Hypothalamus (tissue), 51 donors: ENCODE data around the gene CLIC6.
"Not testable (repeated sequence)": the region's sequence is repeated elsewhere in the genome, so short reads cannot be mapped to it uniquely, and the experiment has no call there.

Experiments
- DNase-seq, 51 donors: peaks; one replicate each; lab custom pipeline; 2025; lab: John Stamatoyannopoulos, UW

The CLIC6 gene

GRCh38 chr21:34650861-34651431 is 17.8 kb upstream of the CLIC6 start:
- no peak for DNase-seq

- DNase-seq, result no peak
These were observed 17.2 kb upstream of the CLIC6 start for GRCh38 chr21:34651642-34652041.

DNA sequence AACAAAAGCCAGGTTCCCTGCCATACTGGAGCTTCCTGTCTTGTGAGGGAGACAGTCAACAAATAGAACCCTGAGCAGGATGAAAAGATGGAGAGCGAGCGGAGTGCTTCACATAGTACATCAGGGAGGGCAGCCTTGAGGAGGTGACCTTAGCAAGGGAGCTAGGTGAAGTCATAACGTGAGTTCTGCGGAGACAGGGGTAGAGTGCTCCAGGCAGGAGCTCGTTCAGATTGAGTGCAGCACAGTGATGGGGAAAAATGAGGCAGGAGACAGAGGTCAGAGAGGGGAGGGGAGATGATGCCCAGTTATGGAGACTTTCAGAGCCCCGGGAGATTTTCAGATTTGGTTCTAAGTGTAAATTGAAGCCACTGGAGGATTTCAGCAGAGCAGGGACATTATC is 15.3 kb upstream of the CLIC6 start:
- DNase-seq, result no peak

DNA sequence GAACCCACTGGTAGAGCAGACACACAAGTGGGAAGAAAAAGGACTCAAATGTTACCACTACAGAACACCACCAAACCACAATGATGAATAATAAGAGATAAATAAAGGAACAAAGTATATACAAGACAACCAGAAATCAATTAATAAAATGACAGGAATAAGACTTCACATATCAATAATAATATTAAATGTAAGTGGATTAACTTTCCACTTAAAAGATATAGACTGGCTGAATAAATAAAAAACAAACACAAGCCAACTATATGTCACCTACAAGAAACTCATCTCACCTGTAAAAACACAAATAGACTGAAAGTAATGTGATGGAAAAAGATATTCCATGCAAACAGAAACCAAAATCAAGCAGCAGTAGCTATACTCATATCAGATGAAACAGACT is 6.9 kb upstream of the CLIC6 start:
- no peak for DNase-seq

- no peak for DNase-seq
These were observed 1.0 kb upstream of the CLIC6 start for GRCh38 chr21:34667761-34668160.

DNA sequence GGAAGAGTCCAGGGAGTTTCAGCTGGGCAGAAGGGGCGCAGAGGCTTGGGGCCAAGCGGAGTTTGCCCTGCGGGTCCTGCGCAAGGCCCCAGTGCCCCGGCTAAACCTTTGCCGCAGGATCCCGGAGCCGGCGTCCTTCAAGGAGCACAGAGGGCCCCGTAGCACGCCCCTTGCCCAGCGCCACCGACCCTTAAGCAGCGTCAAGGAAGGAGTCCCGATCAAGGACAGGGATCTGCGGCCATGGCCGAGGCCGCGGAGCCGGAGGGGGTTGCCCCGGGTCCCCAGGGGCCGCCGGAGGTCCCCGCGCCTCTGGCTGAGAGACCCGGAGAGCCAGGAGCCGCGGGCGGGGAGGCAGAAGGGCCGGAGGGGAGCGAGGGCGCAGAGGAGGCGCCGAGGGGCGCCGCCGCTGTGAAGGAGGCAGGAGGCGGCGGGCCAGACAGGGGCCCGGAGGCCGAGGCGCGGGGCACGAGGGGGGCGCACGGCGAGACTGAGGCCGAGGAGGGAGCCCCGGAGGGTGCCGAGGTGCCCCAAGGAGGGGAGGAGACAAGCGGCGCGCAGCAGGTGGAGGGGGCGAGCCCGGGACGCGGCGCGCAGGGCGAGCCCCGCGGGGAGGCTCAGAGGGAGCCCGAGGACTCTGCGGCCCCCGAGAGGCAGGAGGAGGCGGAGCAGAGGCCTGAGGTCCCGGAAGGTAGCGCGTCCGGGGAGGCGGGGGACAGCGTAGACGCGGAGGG is 520 bp downstream of the CLIC6 start:
- DNase-seq, result no peak

- not testable (repeated sequence) for DNase-seq
These were observed 1.1 kb downstream of the CLIC6 start for GRCh38 chr21:34669880-34670219.

DNA sequence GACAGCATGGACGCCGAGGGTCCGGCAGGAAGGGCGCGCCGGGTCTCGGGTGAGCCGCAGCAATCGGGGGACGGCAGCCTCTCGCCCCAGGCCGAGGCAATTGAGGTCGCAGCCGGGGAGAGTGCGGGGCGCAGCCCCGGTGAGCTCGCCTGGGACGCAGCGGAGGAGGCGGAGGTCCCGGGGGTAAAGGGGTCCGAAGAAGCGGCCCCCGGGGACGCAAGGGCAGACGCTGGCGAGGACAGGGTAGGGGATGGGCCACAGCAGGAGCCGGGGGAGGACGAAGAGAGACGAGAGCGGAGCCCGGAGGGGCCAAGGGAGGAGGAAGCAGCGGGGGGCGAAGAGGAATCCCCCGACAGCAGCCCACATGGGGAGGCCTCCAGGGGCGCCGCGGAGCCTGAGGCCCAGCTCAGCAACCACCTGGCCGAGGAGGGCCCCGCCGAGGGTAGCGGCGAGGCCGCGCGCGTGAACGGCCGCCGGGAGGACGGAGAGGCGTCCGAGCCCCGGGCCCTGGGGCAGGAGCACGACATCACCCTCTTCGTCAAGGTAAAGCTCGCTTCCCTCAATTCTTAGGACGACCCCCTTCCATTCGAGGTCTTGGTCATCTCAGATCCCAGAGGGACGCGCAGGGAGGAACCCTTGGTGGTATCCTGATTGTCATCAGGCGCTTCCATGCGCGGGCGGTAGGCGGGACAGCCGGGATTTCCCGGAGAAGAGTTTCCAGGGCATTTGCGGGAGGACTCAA is 1.6 kb downstream of the CLIC6 start:
- DNase-seq, result no peak

GRCh38 chr21:34670962-34671348 is 2.2 kb downstream of the CLIC6 start:
- no peak for DNase-seq

DNA sequence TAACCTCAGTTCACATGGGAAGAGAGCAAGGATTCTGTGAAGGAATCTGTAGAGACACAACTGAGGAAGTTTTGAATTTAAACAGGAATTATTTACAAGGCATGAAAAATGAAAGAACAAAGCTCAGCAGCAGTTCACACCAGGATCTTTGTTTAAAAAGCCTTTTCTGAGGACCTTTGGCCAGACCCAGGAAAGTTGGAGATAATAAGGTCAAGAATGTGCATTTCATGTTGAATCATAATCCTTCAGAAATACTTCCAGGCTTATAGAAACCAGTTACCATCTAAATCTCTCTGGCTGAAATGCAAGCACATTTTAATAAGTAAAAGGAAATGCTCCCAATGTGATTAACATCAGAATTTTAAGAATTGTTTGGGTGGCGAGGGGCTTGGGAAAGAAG is 2.7 kb downstream of the CLIC6 start:
- DNase-seq, result no peak

DNA sequence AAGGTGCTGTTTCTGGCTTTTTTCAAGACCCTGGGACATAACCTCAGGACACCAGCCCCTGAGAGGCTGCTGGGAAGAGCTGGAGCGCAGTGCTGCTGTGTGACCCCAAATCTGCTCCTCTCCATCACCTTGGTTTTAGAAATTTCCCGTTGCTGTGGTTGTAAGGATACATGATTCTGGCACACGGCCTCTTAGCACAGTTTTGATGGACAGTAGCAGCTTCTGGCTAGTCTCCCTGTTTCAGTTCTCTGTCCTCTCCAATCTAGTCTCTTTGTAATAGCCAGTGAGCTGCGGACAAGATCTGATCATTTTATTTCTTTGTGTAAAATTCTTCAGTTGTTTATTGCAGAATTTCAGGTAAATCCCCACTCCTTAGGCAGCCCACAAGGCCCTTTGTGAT is 3.1 kb downstream of the CLIC6 start:
- DNase-seq, result no peak

DNA sequence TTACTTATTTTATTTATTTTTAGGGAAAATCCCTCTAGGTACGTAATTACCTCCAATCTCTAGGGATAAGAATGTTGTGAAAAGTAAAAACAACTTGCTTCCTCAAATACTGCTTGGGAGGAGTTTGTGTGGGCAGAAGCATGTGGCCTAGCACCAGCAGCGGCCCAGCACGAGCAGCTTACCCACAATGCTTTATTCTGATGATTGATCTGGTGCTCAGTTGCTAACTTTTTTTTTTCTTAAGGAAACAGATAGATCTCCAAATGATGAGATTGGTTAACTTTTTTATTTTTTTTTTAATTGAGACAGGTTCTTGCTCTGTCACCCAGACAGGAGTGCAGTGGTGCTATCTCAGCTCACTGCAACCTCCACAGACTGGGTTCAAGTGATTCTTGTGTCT is 4.2 kb downstream of the CLIC6 start:
- DNase-seq, result no peak

DNA sequence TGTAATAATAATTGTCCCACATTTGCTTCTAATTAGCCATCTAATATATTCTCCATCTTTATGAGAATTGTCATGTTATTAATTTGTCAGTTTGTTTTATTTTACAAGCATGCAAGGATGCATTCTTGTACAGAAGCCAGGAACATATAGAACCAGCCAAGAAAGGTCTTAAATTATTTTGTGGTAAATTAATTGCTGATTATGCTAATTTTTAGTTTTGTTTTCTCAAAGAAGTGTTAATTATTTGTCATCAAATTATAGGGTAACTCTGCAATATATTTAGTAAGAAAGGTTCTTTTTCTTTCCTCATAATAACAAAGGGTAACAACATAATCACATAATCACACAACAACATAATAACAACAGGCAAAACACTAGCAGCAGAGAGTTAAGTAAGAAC is 5.7 kb downstream of the CLIC6 start:
- no peak for DNase-seq

DNA sequence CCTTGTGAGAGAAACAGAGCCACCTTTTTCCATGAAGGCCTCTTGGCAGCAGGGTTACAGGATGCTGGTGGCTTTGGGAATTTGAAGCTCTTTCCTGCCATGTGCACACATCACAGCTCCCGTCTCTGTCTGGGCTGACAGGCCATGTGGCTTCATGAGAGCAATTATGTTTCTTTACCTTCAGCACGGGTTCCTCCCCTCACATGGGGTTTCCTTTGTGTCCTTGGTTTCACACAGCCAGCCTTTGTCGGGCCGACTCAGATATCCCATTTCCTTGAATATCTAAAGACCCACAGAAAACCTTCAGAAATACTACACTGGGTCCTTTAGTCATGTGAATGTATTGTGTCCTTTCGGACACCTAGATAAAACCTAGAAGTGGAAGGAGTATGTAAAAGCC is 7.1 kb downstream of the CLIC6 start:
- no peak for DNase-seq

- DNase-seq, result no peak
These were observed 10.3 kb downstream of the CLIC6 start for GRCh38 chr21:34679051-34679450.

GRCh38 chr21:34684174-34684876 is 15.5 kb downstream of the CLIC6 start:
- no peak for DNase-seq

DNA sequence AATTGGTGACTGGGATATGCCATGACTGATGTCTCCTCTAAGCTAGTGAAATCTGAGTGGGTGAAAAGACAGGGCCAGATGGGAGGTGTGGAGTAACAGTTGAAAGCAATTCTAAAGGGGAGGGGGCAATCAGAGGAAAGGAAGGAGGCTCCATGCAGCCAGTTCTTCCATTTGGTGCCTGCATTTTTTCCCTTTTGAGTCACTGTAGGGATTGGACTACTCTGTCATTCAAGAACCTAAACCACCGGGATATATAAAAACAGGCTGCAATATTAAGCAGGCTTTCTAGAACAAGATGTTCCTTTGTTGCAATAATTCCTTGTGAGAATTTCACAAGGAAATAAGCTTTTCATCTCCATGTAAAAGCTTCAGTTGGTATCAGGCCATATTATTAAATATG is 18.3 kb downstream of the CLIC6 start:
- DNase-seq, result no peak

DNA sequence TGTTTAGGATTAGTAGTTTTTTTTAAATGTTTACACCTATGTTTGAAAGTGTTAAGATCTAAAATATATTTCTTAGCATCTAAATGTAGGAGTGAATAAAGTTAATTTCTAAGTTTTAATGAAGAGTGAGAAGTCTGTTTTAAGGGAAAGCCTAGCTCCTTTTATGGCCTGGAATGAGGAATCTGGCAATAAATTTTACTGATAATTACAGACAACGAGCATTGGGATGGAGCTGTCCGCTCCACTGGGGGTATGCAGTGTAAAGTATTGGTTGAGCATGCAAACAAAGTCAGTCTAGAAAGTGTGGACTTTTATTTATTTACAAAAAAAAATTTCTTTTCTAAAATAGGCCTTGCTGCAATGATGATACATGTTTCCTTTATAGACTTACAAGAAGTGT is 19.0 kb downstream of the CLIC6 start:
- DNase-seq, result no peak

DNA sequence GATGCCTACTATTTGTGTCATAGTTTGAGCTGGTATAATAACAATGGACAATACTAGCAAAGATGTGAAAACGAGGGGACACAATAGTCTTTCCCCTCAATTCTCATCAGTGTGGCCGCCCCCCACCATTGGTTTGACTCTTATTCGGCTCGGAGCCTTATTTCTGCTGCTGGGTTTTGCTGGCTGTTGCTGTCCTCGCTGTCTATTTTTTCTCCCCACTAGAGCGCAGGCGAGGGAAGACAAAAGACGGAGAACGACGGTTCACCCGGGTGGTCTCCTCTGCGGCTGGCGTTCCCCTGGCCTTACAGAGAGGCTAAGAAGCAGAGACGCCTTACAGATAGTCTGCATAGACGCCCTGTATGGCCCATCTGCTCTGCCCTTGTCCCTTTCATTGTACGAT is 19.4 kb downstream of the CLIC6 start:
- DNase-seq, result peak in 6 of 51 donors; percentile 1 to 56 (median 6)

DNA sequence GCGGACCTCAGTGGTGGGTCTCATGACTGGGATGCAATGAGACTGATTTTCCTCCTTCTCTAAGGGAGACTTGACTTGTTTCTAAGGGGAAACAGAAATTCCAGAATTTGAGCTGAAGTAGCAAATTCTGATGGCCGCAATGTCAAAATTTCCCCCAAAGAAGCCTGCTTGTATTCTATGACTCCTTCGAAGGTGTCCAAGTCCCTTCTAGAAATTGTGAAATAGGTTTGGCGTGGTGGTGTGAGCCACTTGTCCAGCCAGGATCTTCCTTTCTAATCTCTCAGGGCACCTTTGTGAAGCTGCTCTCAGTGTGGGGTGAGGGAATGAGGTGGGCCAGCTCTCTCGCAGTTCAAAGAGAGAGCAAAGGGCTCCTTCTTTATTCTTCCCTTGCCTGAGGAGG is 19.9 kb downstream of the CLIC6 start:
- DNase-seq, result no peak

DNA sequence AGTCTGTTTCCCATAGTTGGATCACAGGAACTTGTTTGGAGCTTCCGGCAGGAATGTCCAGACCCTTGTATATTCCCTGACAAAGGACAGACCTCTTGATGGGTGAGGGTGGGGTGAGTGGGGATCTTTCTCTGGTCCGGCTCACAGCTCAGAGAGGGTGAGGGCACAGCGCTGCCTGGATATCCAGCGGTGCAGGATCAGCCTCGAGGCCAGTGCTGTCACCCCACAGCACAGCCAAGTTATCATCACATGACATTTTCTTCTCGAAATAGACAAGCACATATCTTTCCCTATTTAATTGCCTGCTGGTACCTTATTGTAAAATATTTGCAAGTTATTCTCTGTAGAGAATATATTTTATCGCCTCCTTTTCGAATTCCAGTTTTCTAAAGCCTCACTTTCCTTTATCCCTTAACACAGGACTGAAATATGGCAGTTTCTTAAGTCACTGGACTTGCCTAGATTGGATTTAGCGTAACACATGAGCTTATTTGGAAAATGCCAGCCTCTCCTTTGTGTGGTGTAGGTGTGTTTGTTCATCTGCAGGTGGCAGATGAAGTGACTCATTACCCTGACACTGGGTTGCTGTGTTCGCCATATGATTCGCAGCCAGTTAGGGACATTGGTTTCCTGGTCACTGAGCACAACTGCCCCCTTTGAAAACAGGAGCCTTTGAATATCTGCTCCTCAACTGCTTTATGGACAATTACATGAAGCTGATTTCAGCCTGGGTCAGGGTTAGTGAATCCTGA is 21.4 kb downstream of the CLIC6 start:
- no peak for DNase-seq
